ENCODE measurements around the gene PCSK5. TPM values are rescaled to one million over a fixed set of nuclear protein-coding genes. Genes with fewer than 3 reads are reported as not detected.

Gene PCSK5
- total RNA-seq, 1 experiment from 2014 or later = 7.5 TPM

DNA sequence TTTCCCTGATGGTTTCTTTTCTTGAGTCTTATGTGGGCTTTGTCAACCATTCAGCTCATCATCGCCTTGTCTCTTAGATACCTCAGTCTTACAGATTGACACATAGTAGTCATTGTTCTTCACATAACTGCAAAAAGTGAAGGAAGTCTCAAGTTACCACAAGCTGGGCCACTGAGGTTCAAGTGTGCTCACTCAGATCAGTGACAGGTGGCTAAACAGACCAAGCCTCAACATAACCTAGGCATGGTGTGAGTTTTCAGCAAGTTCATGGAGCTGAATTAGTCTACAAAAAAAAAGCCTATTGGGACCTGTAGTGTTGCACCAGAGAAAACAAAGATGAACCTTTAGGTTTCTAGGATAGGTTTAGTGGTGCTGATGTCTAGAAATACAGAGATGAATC, 445.6 kb downstream of the PCSK5 start:
- H4K91ac ChIP-seq (ENCODE audit: insufficient read length, low read depth, low read length) = no peak overlapping the region
- H4K8ac ChIP-seq (replicated peaks; ENCODE audit: insufficient read length, low read depth, low read length) = no peak overlapping the region
- H3K56ac ChIP-seq (ENCODE audit: insufficient read length, low read depth, low read length) = no peak overlapping the region
- H3K27ac ChIP-seq (ENCODE audit: insufficient read length, low read depth, low read length) = no peak overlapping the region
- H2BK12ac ChIP-seq (ENCODE audit: insufficient read length, low read depth, low read length) = no peak overlapping the region
- H3K4me1 Mint-ChIP-seq = peaks cover 7 to 13% of the 10 kb centered on the region in 2 experiments; a peak in 3 of 4 replicates
- H2BK120ac ChIP-seq (ENCODE audit: low read depth, low read length, poor library complexity, severe bottlenecking) = no peak overlapping the region
- H2AK5ac ChIP-seq (ENCODE audit: insufficient read length, low read length) = no peak overlapping the region
- H4K5ac ChIP-seq (ENCODE audit: insufficient read length, low read depth, low read length) = no peak overlapping the region
- peaks cover 2% of the 10 kb centered on the region; the same call in 1 of the 2 replicates for H3K27me3 Mint-ChIP-seq (ENCODE audit: low read depth)
- no peak overlapping the region for H3K14ac ChIP-seq (ENCODE audit: insufficient read depth, low read length)
- H3K36me3 Mint-ChIP-seq (ENCODE audit: insufficient read depth in 1 of 3, low read depth in 3 of 3) = no peaks in the 10 kb centered on the region; a peak in 1 of 7 replicates
- TF ChIP-seq, protein P1, sequence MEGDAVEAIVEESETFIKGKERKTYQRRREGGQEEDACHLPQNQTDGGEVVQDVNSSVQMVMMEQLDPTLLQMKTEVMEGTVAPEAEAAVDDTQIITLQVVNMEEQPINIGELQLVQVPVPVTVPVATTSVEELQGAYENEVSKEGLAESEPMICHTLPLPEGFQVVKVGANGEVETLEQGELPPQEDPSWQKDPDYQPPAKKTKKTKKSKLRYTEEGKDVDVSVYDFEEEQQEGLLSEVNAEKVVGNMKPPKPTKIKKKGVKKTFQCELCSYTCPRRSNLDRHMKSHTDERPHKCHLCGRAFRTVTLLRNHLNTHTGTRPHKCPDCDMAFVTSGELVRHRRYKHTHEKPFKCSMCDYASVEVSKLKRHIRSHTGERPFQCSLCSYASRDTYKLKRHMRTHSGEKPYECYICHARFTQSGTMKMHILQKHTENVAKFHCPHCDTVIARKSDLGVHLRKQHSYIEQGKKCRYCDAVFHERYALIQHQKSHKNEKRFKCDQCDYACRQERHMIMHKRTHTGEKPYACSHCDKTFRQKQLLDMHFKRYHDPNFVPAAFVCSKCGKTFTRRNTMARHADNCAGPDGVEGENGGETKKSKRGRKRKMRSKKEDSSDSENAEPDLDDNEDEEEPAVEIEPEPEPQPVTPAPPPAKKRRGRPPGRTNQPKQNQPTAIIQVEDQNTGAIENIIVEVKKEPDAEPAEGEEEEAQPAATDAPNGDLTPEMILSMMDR (conservative IDR thresholded peaks at IDR 0.05) = no peak
- H3K27me3 ChIP-seq (ENCODE audit: insufficient read depth, low read length) = no peaks in the 10 kb centered on the region
- H3K4me1 ChIP-seq (ENCODE audit: insufficient read depth, low read length) = no peaks in the 10 kb centered on the region; the same call in 1 of the 2 replicates
- H3K4me3 Mint-ChIP-seq = no peak overlapping the region
- no peak overlapping the region for H3K4me2 ChIP-seq (ENCODE audit: insufficient read depth, insufficient read length, low read length)
- no peak overlapping the region for H3K18ac ChIP-seq (ENCODE audit: insufficient read length, low read depth, low read length)
- H3T11ph ChIP-seq (ENCODE audit: low read length) = no peak overlapping the region
- no peaks in the 10 kb centered on the region for H3K79me1 ChIP-seq (ENCODE audit: insufficient read depth, low read depth, low read length, poor library complexity, severe bottlenecking)
- no peak overlapping the region for H2AFZ ChIP-seq (ENCODE audit: low read length)
- no CpG with 5 or more reads among the region's 1 CpG for WGBS (ENCODE audit: extremely low coverage, insufficient read length, low lambda C conversion rate)
- H3K23me2 ChIP-seq (ENCODE audit: insufficient read length, low read depth, low read length, poor library complexity, severe bottlenecking) = no peaks in the 10 kb centered on the region
- H4K20me1 ChIP-seq (ENCODE audit: control insufficient read depth, insufficient read depth, insufficient read length) = no peaks in the 10 kb centered on the region
- no peak overlapping the region for H3K4ac ChIP-seq (ENCODE audit: low read depth, low read length)
- no peak for DNase-seq
- H3K9me3 ChIP-seq (ENCODE audit: control insufficient read depth, low read depth, low read length) = no peaks in the 10 kb centered on the region
- H3K23ac ChIP-seq (ENCODE audit: insufficient read length, low read depth, low read length) = no peak overlapping the region
- H3K9ac ChIP-seq (ENCODE audit: extremely low read depth, insufficient read length, low read length) = no peak overlapping the region
- peaks cover 0 to 3% of the 10 kb centered on the region in 2 experiments; a peak in 1 of 5 replicates for H3K9me3 Mint-ChIP-seq
- no peak overlapping the region for H2BK5ac ChIP-seq (ENCODE audit: insufficient read length, low read length)
- H2BK20ac ChIP-seq (ENCODE audit: low read depth, low read length, poor library complexity, severe bottlenecking) = no peak overlapping the region
- no peak overlapping the region for H3K27ac Mint-ChIP-seq
- H3K79me2 ChIP-seq (ENCODE audit: insufficient read depth, low read length) = no peaks in the 10 kb centered on the region
- no peak overlapping the region for H2BK15ac ChIP-seq (ENCODE audit: low read depth, low read length)

All from H9 (cell line).